ENCODE results near the gene NPTXR.

GRCh38 chr22:38862375-38863329 is 18.8 kb upstream of the NPTXR start:
- no peak for TF ChIP-seq CTCF (IDR thresholded peaks at IDR 0.05; ENCODE audit: low read length)
- no peak for TF ChIP-seq EZH2 (IDR thresholded peaks at IDR 0.05; ENCODE audit: borderline replicate concordance, low read length)
